Osteocyte (in vitro differentiated cells): ENCODE data around the gene HIC2. TPM values are rescaled to one million over a fixed set of nuclear protein-coding genes. Genes with fewer than 3 reads are reported as not detected.
"Not testable (repeated sequence)": the region's sequence is repeated elsewhere in the genome, so short reads cannot be mapped to it uniquely, and the experiment has no call there.

ENCODE experiments used
- DNase-seq: peaks from one replicate; pipeline ENCODE4 v3.0.0; 2021; ENCODE audit warnings: mixed read lengths; ENCODE audit not compliant: unreplicated experiment; ENCODE audit errors: extremely low spot score
- H3K27ac Mint-ChIP-seq: one replicate; pipeline ENCODE4 v1.8.0; 2021; ENCODE audit warnings: mild to moderate bottlenecking, mixed read lengths; ENCODE audit not compliant: unreplicated experiment
- H3K27me3 Mint-ChIP-seq: one replicate; pipeline ENCODE4 v1.8.0; 2021; ENCODE audit warnings: mixed read lengths; ENCODE audit not compliant: unreplicated experiment
- H3K36me3 Mint-ChIP-seq: one replicate; pipeline ENCODE4 v1.8.0; 2021; ENCODE audit warnings: mixed read lengths; ENCODE audit not compliant: unreplicated experiment
- H3K4me1 Mint-ChIP-seq: one replicate; pipeline ENCODE4 v1.8.0; 2021; ENCODE audit warnings: mixed read lengths; ENCODE audit not compliant: unreplicated experiment
- H3K4me3 Mint-ChIP-seq: one replicate; pipeline ENCODE4 v1.8.0; 2021; ENCODE audit warnings: mild to moderate bottlenecking, moderate library complexity, mixed read lengths; ENCODE audit not compliant: unreplicated experiment
- H3K9me3 Mint-ChIP-seq: one replicate; pipeline ENCODE4 v1.8.0; 2021; ENCODE audit warnings: mixed read lengths; ENCODE audit not compliant: unreplicated experiment
- CTCF ChIP-seq: fragments of 200-600 bp; sonication (generic); IDR thresholded peaks from 2 replicates; pipeline ENCODE4 v1.5.0; 2021; ENCODE audit warnings: antibody characterized with exemption, mild to moderate bottlenecking, moderate library complexity
- total RNA-seq: library from RNA; stranded (reverse); gene quantifications from 2 replicates; pipeline ENCODE4 v1.2.1, GENCODE V29; 2021

HIC2 gene
- total RNA-seq, 1 donor from 2014 or later = 5.2 TPM

- not testable (repeated sequence) for H3K27me3 Mint-ChIP-seq, H3K4me3 Mint-ChIP-seq, H3K36me3 Mint-ChIP-seq, H3K9me3 Mint-ChIP-seq, H3K4me1 Mint-ChIP-seq, H3K27ac Mint-ChIP-seq, DNase-seq
Measured at GRCh38 chr22:21440676-21441075, 23.5 kb downstream of the HIC2 start.

- H3K36me3 Mint-ChIP-seq, H3K4me1 Mint-ChIP-seq, H3K27me3 Mint-ChIP-seq, H3K4me3 Mint-ChIP-seq, H3K9me3 Mint-ChIP-seq, H3K27ac Mint-ChIP-seq: not testable (repeated sequence)
- peak; percentile 57 for DNase-seq
Measured at GRCh38 chr22:21441170-21441569, 24.0 kb downstream of the HIC2 start.

GRCh38 chr22:21442123-21442522 is 25.0 kb downstream of the HIC2 start:
- not testable (repeated sequence) for H3K9me3 Mint-ChIP-seq, H3K4me3 Mint-ChIP-seq, H3K36me3 Mint-ChIP-seq, H3K27ac Mint-ChIP-seq, H3K4me1 Mint-ChIP-seq, DNase-seq, H3K27me3 Mint-ChIP-seq

- not testable (repeated sequence) for H3K27me3 Mint-ChIP-seq, H3K9me3 Mint-ChIP-seq, H3K4me3 Mint-ChIP-seq, H3K4me1 Mint-ChIP-seq, H3K27ac Mint-ChIP-seq, H3K36me3 Mint-ChIP-seq
- peak; percentile 76 for DNase-seq
Measured at GRCh38 chr22:21442646-21443045, 25.5 kb downstream of the HIC2 start.

GRCh38 chr22:21443057-21443734 is 26.0 kb downstream of the HIC2 start:
- no peak overlapping the region for H3K4me3 Mint-ChIP-seq
- no peaks in the 10 kb centered on the region for H3K27me3 Mint-ChIP-seq
- H3K9me3 Mint-ChIP-seq = no peaks in the 10 kb centered on the region
- H3K36me3 Mint-ChIP-seq = peaks cover 8% of the 10 kb centered on the region
- no peak overlapping the region for H3K27ac Mint-ChIP-seq
- peak; percentile 76 for DNase-seq
- TF ChIP-seq CTCF = no peak
- peaks cover 2% of the 10 kb centered on the region for H3K4me1 Mint-ChIP-seq

- Mint-ChIP-seq H3K9me3 (no peaks in the 10 kb centered on the region), H3K4me1 (peaks cover 2% of the 10 kb centered on the region), H3K36me3 (peaks cover 8% of the 10 kb centered on the region), H3K27me3 (no peaks in the 10 kb centered on the region), H3K4me3 (no peak overlapping the region), H3K27ac (no peak overlapping the region)
- no peak for TF ChIP-seq CTCF
- peak; percentile 79 for DNase-seq
Measured at GRCh38 chr22:21443735-21444421, 26.7 kb downstream of the HIC2 start.

GRCh38 chr22:21444701-21445436 is 27.7 kb downstream of the HIC2 start:
- no peak overlapping the region for H3K4me3 Mint-ChIP-seq
- DNase-seq = peak; percentile 80
- H3K27ac Mint-ChIP-seq = no peak overlapping the region
- peaks cover 4% of the 10 kb centered on the region for H3K4me1 Mint-ChIP-seq
- no peaks in the 10 kb centered on the region for H3K27me3 Mint-ChIP-seq
- no peak for TF ChIP-seq CTCF
- H3K36me3 Mint-ChIP-seq = peaks cover 8% of the 10 kb centered on the region
- H3K9me3 Mint-ChIP-seq = no peaks in the 10 kb centered on the region
